Cardiac muscle cell (in vitro differentiated cells and primary cell): Measurements from ENCODE around the gene OSGIN1. TPM values are rescaled to one million over a fixed set of nuclear protein-coding genes. Genes with fewer than 3 reads are reported as not detected.

Source experiments
- DNase-seq, 2 donors: peaks; one replicate each; pipeline versions ENCODE4 v3.0.0 to v3.0.0-alpha.2; 2010 to 2017; ENCODE audit warnings: low read depth in 1 of 2, low spot score in 1 of 2
- H3K27ac ChIP-seq: fragments of 200-600 bp; sonication (generic); 2 replicates; pipeline ENCODE4 v1.5.1; 2016
- H3K27me3 ChIP-seq: fragments of 200-600 bp; sonication (generic); 2 replicates; pipeline ENCODE4 v1.6.0; 2016; ENCODE audit warnings: control low read depth
- H3K36me3 ChIP-seq: fragments of 200-600 bp; sonication (generic); 2 replicates; pipeline ENCODE4 v1.5.1; 2016; ENCODE audit warnings: control low read depth
- H3K4me1 ChIP-seq: fragments of 200-600 bp; sonication (generic); 2 replicates; pipeline ENCODE4 v1.8.1; 2017; ENCODE audit warnings: low read depth, mild to moderate bottlenecking, mixed run types
- H3K4me3 ChIP-seq: fragments of 200-600 bp; sonication (generic); 2 replicates; pipeline ENCODE4 v1.5.1; 2016; ENCODE audit warnings: mild to moderate bottlenecking
- H3K9me3 ChIP-seq: fragments of 200-600 bp; sonication (generic); 2 replicates; pipeline ENCODE4 v1.5.1; 2017; ENCODE audit warnings: low read depth, mild to moderate bottlenecking, control low read depth
- CTCF ChIP-seq: IDR thresholded peaks from 2 replicates; pipeline ENCODE4 v1.5.1; 2012; ENCODE audit warnings: low read depth, mild to moderate bottlenecking, low read length
- polyA plus RNA-seq: library from polyadenylated mRNA; unstranded; fragments of >200 nt; fragmentation: Nextera tagmentation; extraction: Ambion mirVana; gene quantifications from 2 replicates; pipeline ENCODE4 v1.2.1, GENCODE V29; 2016
- total RNA-seq: library from RNA; depleted of rRNA; stranded (reverse); fragments of >200 nt; gene quantifications from 2 replicates; pipeline ENCODE4 v1.2.3, GENCODE V29; 2016

Gene OSGIN1
- total and polyA plus RNA-seq, 2 experiments from 2014 or later = 0.76 to 3.4 TPM

GRCh38 chr16:83990492-83990891, 37.5 kb downstream of the OSGIN1 start:
- no peak for DNase-seq
- no peak for TF ChIP-seq CTCF
- H3K36me3 ChIP-seq = no peaks in the 10 kb centered on the region

GRCh38 chr16:83992624-83993023, 39.6 kb downstream of the OSGIN1 start:
- DNase-seq = peak in 1 of 2 donors; percentile 83
- Histone ChIP-seq H3K4me3 (no peak overlapping the region), H3K36me3 (no peaks in the 10 kb centered on the region), H3K4me1 (peaks cover 5% of the 10 kb centered on the region), H3K9me3 (no peaks in the 10 kb centered on the region), H3K27ac (no peak overlapping the region), H3K27me3 (no peaks in the 10 kb centered on the region)
- TF ChIP-seq CTCF = no peak

More at GRCh38 chr16:83990492-83990891, 37.5 kb downstream of the OSGIN1 start:
- H3K9me3 ChIP-seq = no peaks in the 10 kb centered on the region
- no peak overlapping the region for H3K4me3 ChIP-seq
- H3K27ac ChIP-seq = no peak overlapping the region
- H3K27me3 ChIP-seq = no peaks in the 10 kb centered on the region
- H3K4me1 ChIP-seq = peaks cover 2% of the 10 kb centered on the region

- no peak for TF ChIP-seq CTCF
- Histone ChIP-seq H3K36me3 (no peaks in the 10 kb centered on the region), H3K27ac (no peak overlapping the region), H3K9me3 (no peaks in the 10 kb centered on the region), H3K27me3 (no peaks in the 10 kb centered on the region), H3K4me3 (no peak overlapping the region), H3K4me1 (peaks cover 5% of the 10 kb centered on the region)
- peak in 1 of 2 donors; percentile 95 for DNase-seq
Measured at GRCh38 chr16:83994087-83994486, 41.0 kb downstream of the OSGIN1 start.

GRCh38 chr16:83994703-83995102, 41.7 kb downstream of the OSGIN1 start:
- no peak for TF ChIP-seq CTCF
- Histone ChIP-seq H3K36me3 (no peaks in the 10 kb centered on the region), H3K27me3 (no peaks in the 10 kb centered on the region), H3K4me1 (peaks cover 5% of the 10 kb centered on the region), H3K27ac (no peak overlapping the region), H3K9me3 (no peaks in the 10 kb centered on the region), H3K4me3 (no peak overlapping the region)
- DNase-seq = peak in 1 of 2 donors; percentile 19

- peak; percentile 14 to 89 for DNase-seq
- H3K9me3 ChIP-seq = no peaks in the 10 kb centered on the region
- no peak overlapping the region for H3K27ac ChIP-seq
- H3K36me3 ChIP-seq = no peaks in the 10 kb centered on the region
- no peak for TF ChIP-seq CTCF
- H3K4me1 ChIP-seq = peaks cover 5% of the 10 kb centered on the region
- H3K4me3 ChIP-seq = no peak overlapping the region
- no peaks in the 10 kb centered on the region for H3K27me3 ChIP-seq
Measured at GRCh38 chr16:83995754-83996153, 42.7 kb downstream of the OSGIN1 start.
